ENCODE results near the gene BHMT. TPM values are rescaled to one million over a fixed set of nuclear protein-coding genes. Genes with fewer than 3 reads are reported as not detected.

BHMT gene
- total RNA-seq, 2 donors from 2014 or later = not detected

- TF ChIP-seq POLR2A (IDR thresholded peaks at IDR 0.05) (no peak), CTCF (IDR thresholded peaks at IDR 0.05) (no peak)
- Histone ChIP-seq H3K4me1 (peaks cover 4% of the 10 kb centered on the region), H3K9me3 (no peaks in the 10 kb centered on the region), H3K36me3 (replicated peaks in 1 of 2; ENCODE audit: insufficient read depth in 1 of 2, low read depth in 2 of 2) (no peaks in the 10 kb centered on the region), H3K27me3 (peaks cover 0 to 3% of the 10 kb centered on the region in 2 donors), H3K27ac (no peak overlapping the region), H3K4me3 (no peak overlapping the region)
- DNase-seq = no peak
- WGBS, 2 donors = 74 to 85% methylated on average over 6 of the region's 6 CpGs
- intact Hi-C loops (cut with DNase I) = no loop called here
- no peak for ATAC-seq
Measured at GRCh38 chr5:79074641-79075040, 37.0 kb upstream of the BHMT start.

GRCh38 chr5:79075646-79076426, 35.8 kb upstream of the BHMT start:
- no peaks in the 10 kb centered on the region for H3K9me3 ChIP-seq
- ATAC-seq (no peak), DNase-seq (no peak)
- H3K27me3 ChIP-seq = no peaks in the 10 kb centered on the region
- H3K36me3 ChIP-seq (replicated peaks in 1 of 2; ENCODE audit: insufficient read depth in 1 of 2, low read depth in 2 of 2) = no peaks in the 10 kb centered on the region
- 76 to 83% methylated on average over 6 to 11 of the region's 11 CpGs for WGBS, 2 donors
- TF ChIP-seq CTCF (IDR thresholded peaks at IDR 0.05) = no peak
- TF ChIP-seq POLR2A (IDR thresholded peaks at IDR 0.05) = no peak
- no peak overlapping the region for H3K27ac ChIP-seq
- intact Hi-C loops (cut with DNase I) = no loop called here
- no peak overlapping the region for H3K4me3 ChIP-seq
- H3K4me1 ChIP-seq = no peaks in the 10 kb centered on the region

- intact Hi-C loops (cut with DNase I) = no loop called here
- ATAC-seq = no peak
- 78 to 85% methylated on average over 4 of the region's 4 CpGs for WGBS, 2 donors
- Histone ChIP-seq H3K4me3 (no peak overlapping the region), H3K9me3 (no peaks in the 10 kb centered on the region), H3K36me3 (replicated peaks in 1 of 2; ENCODE audit: insufficient read depth in 1 of 2, low read depth in 2 of 2) (no peaks in the 10 kb centered on the region), H3K4me1 (no peaks in the 10 kb centered on the region), H3K27ac (no peak overlapping the region), H3K27me3 (no peaks in the 10 kb centered on the region)
- TF ChIP-seq CTCF (IDR thresholded peaks at IDR 0.05) (no peak), POLR2A (IDR thresholded peaks at IDR 0.05) (no peak)
- DNase-seq = no peak
Measured at GRCh38 chr5:79076819-79077218, 34.8 kb upstream of the BHMT start.

GRCh38 chr5:79077680-79078365, 33.8 kb upstream of the BHMT start:
- 40 to 77% methylated on average over 3 of the region's 3 CpGs for WGBS, 2 donors
- Histone ChIP-seq H3K27ac (no peak overlapping the region), H3K36me3 (replicated peaks in 1 of 2; ENCODE audit: insufficient read depth in 1 of 2, low read depth in 2 of 2) (no peaks in the 10 kb centered on the region), H3K27me3 (no peaks in the 10 kb centered on the region), H3K9me3 (no peaks in the 10 kb centered on the region), H3K4me1 (no peaks in the 10 kb centered on the region), H3K4me3 (no peak overlapping the region)
- TF ChIP-seq POLR2A (IDR thresholded peaks at IDR 0.05) = no peak
- no peak for TF ChIP-seq CTCF (IDR thresholded peaks at IDR 0.05)
- DNase-seq (no peak), ATAC-seq (no peak)
- intact Hi-C loops (cut with DNase I) = no loop called here
